Measurements from ENCODE around the gene GRAP. TPM values are rescaled to one million over a fixed set of nuclear protein-coding genes. Genes with fewer than 3 reads are reported as not detected.
A peak's percentile ranks its signal among the peaks of the same experiment; 100 is the strongest.

GRAP gene
- total and polyA plus RNA-seq, 2 experiments from 2014 or later = 0.54 TPM; not detected in 1

- H3K27ac ChIP-seq = no peak overlapping the region
- peaks cover 19% of the 10 kb centered on the region for H3K4me1 ChIP-seq (ENCODE audit: insufficient read depth)
- H3K36me3 ChIP-seq (replicated peaks; ENCODE audit: insufficient read depth, low read depth) = no peaks in the 10 kb centered on the region
- H3K27me3 ChIP-seq = no peaks in the 10 kb centered on the region
- H3K79me2 ChIP-seq = peaks cover 9% of the 10 kb centered on the region
- H3K4me3 ChIP-seq = no peak overlapping the region
- H3K9me3 ChIP-seq (ENCODE audit: low read depth) = no peaks in the 10 kb centered on the region
- no peak overlapping the region for H3K4me2 ChIP-seq
- TF ChIP-seq EZH2phosphoT487 (IDR thresholded peaks at IDR 0.05; ENCODE audit: low read depth, severe bottlenecking, unreplicated experiment) (no peak), EZH2 (IDR thresholded peaks at IDR 0.05; ENCODE audit: borderline replicate concordance) (no peak)
- TF ChIP-seq, protein P1, sequence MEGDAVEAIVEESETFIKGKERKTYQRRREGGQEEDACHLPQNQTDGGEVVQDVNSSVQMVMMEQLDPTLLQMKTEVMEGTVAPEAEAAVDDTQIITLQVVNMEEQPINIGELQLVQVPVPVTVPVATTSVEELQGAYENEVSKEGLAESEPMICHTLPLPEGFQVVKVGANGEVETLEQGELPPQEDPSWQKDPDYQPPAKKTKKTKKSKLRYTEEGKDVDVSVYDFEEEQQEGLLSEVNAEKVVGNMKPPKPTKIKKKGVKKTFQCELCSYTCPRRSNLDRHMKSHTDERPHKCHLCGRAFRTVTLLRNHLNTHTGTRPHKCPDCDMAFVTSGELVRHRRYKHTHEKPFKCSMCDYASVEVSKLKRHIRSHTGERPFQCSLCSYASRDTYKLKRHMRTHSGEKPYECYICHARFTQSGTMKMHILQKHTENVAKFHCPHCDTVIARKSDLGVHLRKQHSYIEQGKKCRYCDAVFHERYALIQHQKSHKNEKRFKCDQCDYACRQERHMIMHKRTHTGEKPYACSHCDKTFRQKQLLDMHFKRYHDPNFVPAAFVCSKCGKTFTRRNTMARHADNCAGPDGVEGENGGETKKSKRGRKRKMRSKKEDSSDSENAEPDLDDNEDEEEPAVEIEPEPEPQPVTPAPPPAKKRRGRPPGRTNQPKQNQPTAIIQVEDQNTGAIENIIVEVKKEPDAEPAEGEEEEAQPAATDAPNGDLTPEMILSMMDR (IDR thresholded peaks at IDR 0.05; ENCODE audit: poor library complexity) = no peak
- no peaks in the 10 kb centered on the region for H4K20me1 ChIP-seq (ENCODE audit: insufficient read depth, poor library complexity, severe bottlenecking)
- H2AFZ ChIP-seq = no peak overlapping the region
- DNase-seq (ENCODE audit: low spot score) = no peak
- 91% methylated on average over 9 of the region's 9 CpGs for WGBS (ENCODE audit: low lambda C conversion rate, missing lambda C conversion rate)
- no peaks in the 10 kb centered on the region for H3K9me2 ChIP-seq (replicated peaks; ENCODE audit: insufficient read depth)
Observed at GRCh38 chr17:18985475-18985874, 61.3 kb downstream of the GRAP start.

- H3K27me3 ChIP-seq = no peaks in the 10 kb centered on the region
- H2AFZ ChIP-seq = no peak overlapping the region
- H3K36me3 ChIP-seq (replicated peaks; ENCODE audit: insufficient read depth, low read depth) = no peaks in the 10 kb centered on the region
- no peak overlapping the region for H3K27ac ChIP-seq
- peaks cover 19% of the 10 kb centered on the region for H3K4me1 ChIP-seq (ENCODE audit: insufficient read depth)
- no peaks in the 10 kb centered on the region for H3K9me3 ChIP-seq (ENCODE audit: low read depth)
- no peak overlapping the region for H3K4me3 ChIP-seq
- whole genome bisulfite sequencing (ENCODE audit: low lambda C conversion rate, missing lambda C conversion rate) = 95% methylated on average over 21 of the region's 21 CpGs
- H3K4me2 ChIP-seq = no peak overlapping the region
- TF ChIP-seq, protein P1 (IDR thresholded peaks at IDR 0.05; ENCODE audit: poor library complexity) = no peak
- no peaks in the 10 kb centered on the region for H4K20me1 ChIP-seq (ENCODE audit: insufficient read depth, poor library complexity, severe bottlenecking)
- DNase-seq (ENCODE audit: low spot score) = no peak
- H3K79me2 ChIP-seq = peaks cover under 1% of the 10 kb centered on the region
- H3K9me2 ChIP-seq (replicated peaks; ENCODE audit: insufficient read depth) = no peaks in the 10 kb centered on the region
Observed at GRCh38 chr17:18984273-18985114, 62.3 kb downstream of the GRAP start.

DNA sequence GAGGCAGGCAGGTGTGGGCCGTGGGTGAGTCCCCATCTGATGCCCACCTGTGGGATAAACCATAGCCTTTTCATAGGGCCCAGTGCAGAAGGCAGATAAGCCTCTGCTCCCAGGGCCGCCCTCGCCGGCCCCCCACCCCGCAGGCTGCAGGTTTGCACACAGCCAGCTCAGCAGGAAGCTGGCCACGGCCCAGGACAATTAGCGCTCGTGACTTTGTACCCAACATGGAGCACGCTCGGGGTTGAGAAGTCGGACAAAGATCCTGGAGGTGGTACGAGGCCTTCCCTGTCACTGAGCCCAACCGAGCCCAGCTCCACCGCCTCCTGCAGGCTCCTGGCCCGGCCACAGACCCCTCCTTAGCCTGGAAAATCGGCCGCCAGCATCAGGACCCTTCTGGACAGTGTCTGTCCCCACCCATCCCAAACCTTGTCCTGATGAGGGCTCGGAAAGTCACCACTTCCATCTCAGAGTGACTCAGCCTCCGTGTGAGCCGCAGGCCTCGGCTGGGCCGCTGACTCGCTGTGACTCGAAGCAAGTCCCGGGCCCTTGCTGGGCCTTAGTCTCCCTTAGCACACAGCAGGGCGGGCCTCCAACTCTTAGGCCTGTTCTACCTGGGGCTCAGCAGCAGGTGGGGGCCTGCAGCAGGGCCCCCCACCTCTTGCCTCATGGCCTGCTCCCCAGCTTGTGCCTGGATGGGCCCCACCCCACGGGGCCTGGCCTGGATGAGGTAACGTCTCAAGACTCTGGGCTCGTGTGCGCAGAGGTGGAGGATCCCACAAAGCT, 64.9 kb downstream of the GRAP start:
- Histone ChIP-seq H3K4me1 (ENCODE audit: insufficient read depth) (peaks cover 12% of the 10 kb centered on the region), H3K4me3 (no peak overlapping the region), H4K20me1 (ENCODE audit: insufficient read depth, poor library complexity, severe bottlenecking) (no peaks in the 10 kb centered on the region), H3K27ac (peak overlapping the region; percentile 90), H3K9me3 (ENCODE audit: low read depth) (no peaks in the 10 kb centered on the region), H3K79me2 (no peaks in the 10 kb centered on the region), H3K27me3 (no peaks in the 10 kb centered on the region), H3K9me2 (replicated peaks; ENCODE audit: insufficient read depth) (no peaks in the 10 kb centered on the region), H2AFZ (no peak overlapping the region), H3K4me2 (no peak overlapping the region), H3K36me3 (replicated peaks; ENCODE audit: insufficient read depth, low read depth) (no peaks in the 10 kb centered on the region)
- TF ChIP-seq EZH2phosphoT487 (IDR thresholded peaks at IDR 0.05; ENCODE audit: low read depth, severe bottlenecking, unreplicated experiment) = no peak
- TF ChIP-seq, protein P1 (IDR thresholded peaks at IDR 0.05; ENCODE audit: poor library complexity) = no peak
- no peak for TF ChIP-seq EZH2 (IDR thresholded peaks at IDR 0.05; ENCODE audit: borderline replicate concordance)
- 79% methylated on average over 24 of the region's 30 CpGs for WGBS (ENCODE audit: low lambda C conversion rate, missing lambda C conversion rate)
- DNase-seq (ENCODE audit: low spot score) = peak; percentile 72
